HG02938 (cell line): Measurements from ENCODE around the gene TECPR1.

Source experiments
- ATAC-seq: cut with Tn5 transposase; IDR thresholded peaks from one replicate; pipeline ENCODE4 v1.9.1; 2021; ENCODE audit warnings: mild to moderate bottlenecking, moderate library complexity; ENCODE audit not compliant: unreplicated experiment

Gene TECPR1

DNA sequence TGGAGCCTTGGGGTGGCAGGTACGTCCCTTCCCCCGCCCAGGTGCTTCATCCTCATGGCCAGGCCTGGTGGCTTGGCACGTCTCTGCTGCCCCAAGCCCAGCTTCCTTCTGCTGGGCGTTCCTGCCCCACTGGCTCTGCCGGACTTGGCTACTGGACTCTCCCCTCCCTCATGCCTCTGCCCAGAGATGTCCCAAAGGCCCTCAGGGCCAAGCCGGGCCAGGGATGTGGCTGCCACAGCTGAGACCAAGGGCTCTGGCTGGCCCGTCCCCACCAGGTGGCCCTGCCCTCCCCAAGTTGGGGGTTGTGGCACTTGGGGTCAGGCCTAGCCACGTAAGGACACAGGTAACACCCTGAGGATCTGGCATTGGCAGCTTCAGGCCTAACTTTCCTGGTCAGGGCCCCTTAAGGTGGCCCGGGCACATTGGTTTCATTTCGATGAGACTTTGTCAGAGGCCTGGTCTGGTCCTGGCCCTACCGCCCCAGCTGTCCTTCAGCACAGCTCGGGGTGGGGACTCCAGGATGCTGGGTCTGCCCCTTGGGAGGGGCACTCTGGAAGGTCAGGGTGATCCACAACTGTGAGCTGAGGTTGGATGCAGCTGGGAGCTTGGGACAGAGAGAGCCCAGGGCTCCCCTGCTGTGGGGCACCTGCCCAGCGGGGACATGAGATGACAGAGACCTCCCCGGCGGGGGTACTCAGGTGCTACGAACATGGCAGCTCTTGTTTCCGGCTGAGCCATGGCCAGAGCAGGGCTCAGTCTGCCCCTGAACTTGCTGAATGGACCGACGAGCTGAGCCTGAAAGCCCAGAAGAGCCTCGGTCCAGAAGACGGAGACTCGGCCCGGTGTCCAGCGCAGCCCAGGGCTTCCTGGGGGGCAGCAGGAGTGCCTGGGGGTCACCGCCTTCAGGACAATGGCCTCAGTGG, 37.9 kb downstream of the TECPR1 start:
- ATAC-seq: no peak

- ATAC-seq: no peak
Observed at GRCh38 chr7:98213296-98213887, 38.6 kb downstream of the TECPR1 start.

DNA sequence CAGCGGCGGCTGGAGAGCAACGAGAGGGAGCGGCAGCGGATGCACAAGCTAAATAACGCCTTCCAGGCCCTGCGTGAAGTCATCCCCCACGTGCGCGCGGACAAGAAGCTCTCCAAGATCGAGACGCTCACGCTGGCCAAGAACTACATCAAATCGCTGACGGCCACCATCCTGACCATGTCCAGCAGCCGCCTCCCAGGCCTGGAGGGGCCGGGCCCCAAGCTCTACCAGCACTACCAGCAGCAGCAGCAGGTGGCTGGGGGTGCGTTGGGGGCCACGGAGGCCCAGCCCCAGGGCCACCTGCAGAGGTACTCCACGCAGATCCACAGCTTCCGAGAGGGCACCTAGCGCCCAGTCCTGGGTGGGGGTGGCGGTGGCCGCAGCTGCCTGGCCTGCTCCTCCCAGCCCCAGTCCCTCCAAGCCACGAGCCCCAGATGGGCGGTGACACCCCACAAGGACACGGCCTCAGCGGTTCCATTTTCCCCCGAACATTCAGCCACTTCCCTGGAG, 39.4 kb downstream of the TECPR1 start:
- no peak for ATAC-seq

DNA sequence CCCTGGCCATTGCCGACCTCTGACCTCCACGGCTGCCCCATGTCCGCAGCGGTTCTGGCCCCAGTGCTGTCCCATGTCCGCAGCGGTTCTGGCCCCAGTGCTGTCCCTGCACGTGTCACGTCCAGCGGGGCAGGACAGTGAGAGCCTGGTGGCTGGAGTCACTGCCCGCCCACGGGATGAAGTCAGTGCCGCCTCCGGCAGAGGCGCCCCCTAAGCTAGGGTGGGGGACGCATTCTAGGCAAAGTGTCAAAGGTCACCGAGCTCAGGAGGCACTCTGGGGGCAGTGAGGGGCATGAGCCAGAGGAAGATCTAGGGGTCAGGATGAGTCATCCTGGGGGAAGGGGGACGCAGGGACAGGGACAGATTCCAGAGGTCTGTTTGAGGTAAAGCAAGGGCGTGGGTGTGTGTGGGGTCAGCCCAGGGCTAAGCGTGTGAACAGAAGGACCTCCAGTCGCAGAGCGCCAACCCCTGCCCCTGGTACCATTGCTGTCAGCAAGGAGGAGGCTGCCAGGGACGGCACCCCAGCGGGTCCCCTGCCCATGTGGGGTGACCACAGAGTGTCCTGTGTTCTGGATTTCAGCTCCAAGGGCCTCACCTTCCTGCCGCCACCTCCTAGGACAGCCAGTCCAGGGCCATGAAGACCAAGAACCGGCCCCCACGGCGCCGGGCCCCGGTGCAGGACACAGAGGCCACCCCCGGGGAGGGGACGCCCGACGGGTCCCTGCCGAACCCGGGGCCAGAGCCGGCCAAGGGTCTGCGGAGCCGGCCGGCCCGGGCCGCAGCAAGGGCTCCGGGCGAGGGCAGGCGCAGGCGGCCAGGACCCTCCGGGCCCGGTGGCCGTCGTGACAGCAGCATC, 40.1 kb downstream of the TECPR1 start:
- no peak for ATAC-seq

GRCh38 chr7:98211221-98211675, 40.8 kb downstream of the TECPR1 start, which contains the start of gene BHLHA15:
Gene BHLHA15 (plus strand): TSS chr7:98211439. CDS start chr7:98212310, 871 bp downstream.
- ATAC-seq: no peak

GRCh38 chr7:98210513-98211220, 41.4 kb downstream of the TECPR1 start:
- ATAC-seq: no peak

DNA sequence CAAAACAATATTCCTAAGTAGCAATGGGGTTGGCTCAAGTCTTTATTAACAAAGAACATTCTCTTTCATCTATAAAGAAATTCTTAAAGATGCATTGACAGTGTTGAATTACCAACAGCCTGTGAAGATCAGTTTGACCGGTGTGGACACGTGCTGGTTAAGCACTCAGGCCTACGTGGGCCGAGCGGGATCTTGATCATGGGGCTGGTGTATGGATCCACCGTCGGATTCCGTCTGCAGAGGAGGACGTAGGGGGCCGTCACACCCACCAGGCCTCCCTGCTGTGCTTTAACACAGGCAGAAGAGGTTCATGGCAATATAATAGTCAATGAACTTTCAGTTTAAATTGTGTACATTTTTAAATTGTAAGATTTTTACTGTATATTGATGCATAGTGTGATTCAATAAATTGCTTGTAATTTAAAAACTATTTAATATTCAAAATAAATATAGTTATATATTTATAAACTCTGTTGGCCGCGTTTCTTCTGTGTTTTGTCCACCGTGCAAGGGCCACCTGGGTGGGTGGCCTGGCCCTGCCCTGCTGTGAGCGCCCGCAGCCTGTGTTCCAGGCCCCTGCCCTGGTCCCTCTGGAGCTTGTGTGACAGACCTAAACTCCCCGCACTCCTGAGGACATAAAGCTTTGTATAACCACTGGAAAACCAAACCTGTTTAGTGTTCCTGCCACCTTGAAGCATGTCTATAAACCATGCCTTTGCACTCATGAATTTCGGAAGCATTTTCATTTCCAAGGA, 42.7 kb downstream of the TECPR1 start:
- no peak for ATAC-seq

- ATAC-seq: no peak
Observed at GRCh38 chr7:98206451-98207330, 45.3 kb downstream of the TECPR1 start.

- ATAC-seq: no peak
Observed at GRCh38 chr7:98205162-98205845, 46.7 kb downstream of the TECPR1 start.

DNA sequence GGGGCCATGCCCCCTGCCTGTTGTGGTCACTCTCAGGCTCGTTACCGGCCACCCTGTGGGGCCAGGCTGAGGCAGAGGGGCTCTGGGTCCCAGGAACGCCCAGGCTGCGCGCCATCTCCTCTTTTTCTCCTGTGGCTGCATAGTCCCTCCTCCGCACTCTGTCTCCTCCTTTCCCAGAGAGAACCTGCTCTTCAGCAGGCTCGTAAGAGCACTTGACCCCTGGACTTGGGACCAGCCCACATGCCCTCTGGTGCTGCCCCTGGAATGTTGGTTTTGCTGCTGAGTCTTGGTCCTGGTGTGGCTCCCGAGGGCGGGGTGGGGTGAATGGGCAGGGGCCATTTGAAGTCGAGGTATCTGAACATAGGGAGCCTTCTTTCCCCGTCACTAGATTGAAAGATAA, 47.4 kb downstream of the TECPR1 start:
- ATAC-seq: no peak

DNA sequence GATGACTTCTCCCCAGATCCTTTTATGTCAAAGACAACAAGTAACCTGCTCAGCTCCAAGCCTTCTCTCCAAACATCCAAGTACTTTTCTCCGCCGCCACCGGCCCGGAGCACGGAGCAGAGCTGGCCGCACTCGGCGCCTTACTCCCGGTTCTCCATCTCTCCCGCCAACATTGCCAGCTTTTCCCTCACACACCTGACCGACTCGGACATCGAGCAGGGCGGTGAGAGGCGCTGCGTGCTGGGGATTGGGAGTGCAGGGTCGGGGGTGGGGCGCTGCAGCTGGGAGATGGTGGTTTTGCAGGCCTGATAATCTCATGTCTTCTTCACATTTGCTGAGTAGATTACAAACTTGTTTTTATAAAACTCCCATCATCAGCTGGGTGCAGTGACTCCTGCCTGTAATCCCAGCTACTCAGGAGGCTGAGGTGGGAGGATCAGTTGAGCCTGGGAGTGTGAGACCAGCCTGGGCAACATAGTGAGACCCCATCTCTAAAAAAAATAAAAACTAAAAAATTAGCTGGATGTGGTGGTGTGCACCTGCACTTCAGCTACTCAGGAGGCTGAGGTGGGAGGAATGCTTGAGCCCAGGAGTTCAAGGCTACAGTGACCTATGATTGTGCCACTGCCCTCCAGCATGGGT, 47.9 kb downstream of the TECPR1 start:
- no peak for ATAC-seq

GRCh38 chr7:98203261-98203963, 48.6 kb downstream of the TECPR1 start:
- ATAC-seq: no peak

GRCh38 chr7:98202367-98203195, 49.5 kb downstream of the TECPR1 start:
- peak; percentile 91 for ATAC-seq

DNA sequence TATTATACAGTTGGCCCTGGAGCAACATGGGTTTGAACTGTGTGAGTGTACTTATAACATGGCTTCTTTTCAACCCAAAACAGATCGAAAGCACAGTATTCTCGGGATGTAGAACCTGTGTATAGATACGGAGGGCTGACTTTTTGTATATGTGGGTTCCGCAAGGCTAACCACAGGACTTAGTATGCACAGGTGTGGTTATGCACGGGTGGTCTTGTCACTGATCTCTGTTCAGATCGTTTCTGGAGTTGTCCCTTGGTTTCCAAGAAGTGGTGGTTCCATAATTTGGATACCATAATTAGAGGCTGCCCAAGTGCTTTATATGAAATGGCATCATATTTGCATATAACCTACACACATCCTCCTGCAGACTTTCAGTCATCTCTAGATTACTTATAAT, 51.7 kb downstream of the TECPR1 start:
- peak; percentile 38 for ATAC-seq

DNA sequence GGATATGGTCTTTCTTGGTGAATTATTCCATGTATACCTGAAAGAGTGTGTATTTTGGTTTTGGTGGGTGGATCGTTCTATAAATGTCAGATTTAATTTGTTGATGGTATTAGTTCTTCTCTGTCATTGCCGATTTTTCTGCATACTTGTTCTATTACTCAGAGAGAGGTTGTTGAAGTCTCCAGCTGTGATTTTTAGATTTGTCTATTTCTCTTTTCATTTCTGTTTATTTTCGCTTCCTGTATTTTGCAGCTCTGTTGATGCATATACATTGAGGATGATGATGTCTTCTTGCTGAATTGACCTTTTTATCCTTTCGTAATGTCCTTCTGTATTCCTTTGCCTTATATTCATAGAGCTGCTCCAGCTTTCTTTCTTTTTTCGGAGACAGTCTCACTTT, 52.9 kb downstream of the TECPR1 start:
- no peak for ATAC-seq
